ENCODE results near the gene LEKR1. TPM values are rescaled to one million over a fixed set of nuclear protein-coding genes. Genes with fewer than 3 reads are reported as not detected.

Gene LEKR1
- total RNA-seq, 2 experiments from 2014 or later = 0.40 to 1.1 TPM

DNA sequence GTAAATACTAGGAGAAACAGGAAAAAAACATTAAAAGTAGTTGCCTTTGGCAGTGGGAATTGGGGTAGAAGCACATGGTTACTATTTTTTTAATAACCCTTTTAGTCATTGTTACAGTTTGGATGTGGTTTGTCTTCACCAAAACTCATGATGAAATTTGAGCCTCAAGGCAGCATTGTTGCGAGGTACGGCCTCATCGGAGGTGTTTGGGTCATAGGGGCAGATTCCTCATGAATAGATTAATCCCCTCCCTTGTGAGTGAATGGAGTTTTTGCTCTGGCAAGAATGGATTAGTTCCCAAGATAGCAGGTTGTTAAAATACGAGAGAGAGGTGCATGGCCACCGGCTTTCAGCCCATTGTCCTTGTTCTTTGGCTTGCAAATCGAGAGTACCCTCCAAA is 92.6 kb downstream of the LEKR1 start:
- no peak overlapping the region for H3K4me3 Mint-ChIP-seq
- intact Hi-C loops (cut with micrococcal nuclease) = no loop called here
- H3K27me3 Mint-ChIP-seq = no peaks in the 10 kb centered on the region
- peaks cover 3% of the 10 kb centered on the region for H3K36me3 Mint-ChIP-seq (ENCODE audit: low read depth)
- TF ChIP-seq, protein P1, sequence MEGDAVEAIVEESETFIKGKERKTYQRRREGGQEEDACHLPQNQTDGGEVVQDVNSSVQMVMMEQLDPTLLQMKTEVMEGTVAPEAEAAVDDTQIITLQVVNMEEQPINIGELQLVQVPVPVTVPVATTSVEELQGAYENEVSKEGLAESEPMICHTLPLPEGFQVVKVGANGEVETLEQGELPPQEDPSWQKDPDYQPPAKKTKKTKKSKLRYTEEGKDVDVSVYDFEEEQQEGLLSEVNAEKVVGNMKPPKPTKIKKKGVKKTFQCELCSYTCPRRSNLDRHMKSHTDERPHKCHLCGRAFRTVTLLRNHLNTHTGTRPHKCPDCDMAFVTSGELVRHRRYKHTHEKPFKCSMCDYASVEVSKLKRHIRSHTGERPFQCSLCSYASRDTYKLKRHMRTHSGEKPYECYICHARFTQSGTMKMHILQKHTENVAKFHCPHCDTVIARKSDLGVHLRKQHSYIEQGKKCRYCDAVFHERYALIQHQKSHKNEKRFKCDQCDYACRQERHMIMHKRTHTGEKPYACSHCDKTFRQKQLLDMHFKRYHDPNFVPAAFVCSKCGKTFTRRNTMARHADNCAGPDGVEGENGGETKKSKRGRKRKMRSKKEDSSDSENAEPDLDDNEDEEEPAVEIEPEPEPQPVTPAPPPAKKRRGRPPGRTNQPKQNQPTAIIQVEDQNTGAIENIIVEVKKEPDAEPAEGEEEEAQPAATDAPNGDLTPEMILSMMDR (IDR thresholded peaks at IDR 0.05) = no peak
- CTCF ChIA-PET = interaction anchor here (1.0 kb wide), 1 partner anchor 33 kb away, joined by 3 read pairs; no protein-coding TSS in a partner anchor
- no peak for ATAC-seq
- DNase-seq = no peak
- H3K4me1 Mint-ChIP-seq (ENCODE audit: low read depth) = no peaks in the 10 kb centered on the region
- no peak overlapping the region for H3K27ac Mint-ChIP-seq
- peaks cover 5% of the 10 kb centered on the region for H3K9me3 Mint-ChIP-seq
- POLR2A ChIA-PET = no interaction called here

DNA sequence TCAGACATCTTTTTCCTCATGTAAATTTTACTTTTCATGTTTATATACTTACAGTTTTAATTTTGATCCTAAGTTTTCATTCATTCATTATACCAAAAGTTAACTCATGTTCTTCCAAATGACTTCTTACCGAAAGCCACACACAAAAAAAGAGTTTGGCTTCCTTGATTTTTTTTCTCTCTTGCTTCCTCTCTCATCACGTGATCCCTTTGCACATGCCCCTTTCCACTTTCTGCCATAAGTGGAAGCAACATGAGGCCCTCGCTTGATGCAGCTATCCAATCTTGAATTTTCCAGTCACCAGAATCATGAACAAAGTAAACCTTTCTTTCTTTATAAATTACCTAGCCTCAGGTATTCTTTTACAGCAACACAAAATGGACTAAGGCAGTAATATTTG is 93.7 kb downstream of the LEKR1 start:
- CTCF ChIA-PET = no interaction called here
- no peaks in the 10 kb centered on the region for H3K4me1 Mint-ChIP-seq (ENCODE audit: low read depth)
- no peak overlapping the region for H3K4me3 Mint-ChIP-seq
- ATAC-seq (no peak), DNase-seq (no peak)
- TF ChIP-seq, protein P1 (IDR thresholded peaks at IDR 0.05) = no peak
- peaks cover 5% of the 10 kb centered on the region for H3K9me3 Mint-ChIP-seq
- POLR2A ChIA-PET = no interaction called here
- H3K27ac Mint-ChIP-seq = no peak overlapping the region
- intact Hi-C loops (cut with micrococcal nuclease) = no loop called here
- peaks cover 3% of the 10 kb centered on the region for H3K36me3 Mint-ChIP-seq (ENCODE audit: low read depth)
- no peaks in the 10 kb centered on the region for H3K27me3 Mint-ChIP-seq

DNA sequence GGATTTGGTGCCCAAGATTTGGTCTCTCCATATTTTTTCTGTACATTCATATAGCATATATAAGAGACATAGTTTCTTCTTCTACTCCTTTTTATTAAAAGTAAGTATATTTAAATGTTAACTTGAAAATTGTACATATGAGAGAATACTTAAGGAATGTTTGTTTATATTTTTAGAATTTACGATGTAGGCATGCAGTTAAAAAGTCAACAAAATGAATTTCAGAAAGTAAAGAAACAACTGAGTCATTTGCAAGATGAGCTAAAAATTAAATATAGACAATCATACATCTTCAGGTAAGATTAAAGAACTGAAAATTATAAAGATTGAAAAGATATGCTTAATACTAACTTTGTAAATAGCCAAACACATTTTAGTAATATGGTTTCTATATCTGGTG is 94.2 kb downstream of the LEKR1 start:
- H3K4me3 Mint-ChIP-seq = no peak overlapping the region
- POLR2A ChIA-PET = no interaction called here
- H3K27ac Mint-ChIP-seq = no peak overlapping the region
- peaks cover 2% of the 10 kb centered on the region for H3K36me3 Mint-ChIP-seq (ENCODE audit: low read depth)
- ATAC-seq = no peak
- no peak for DNase-seq
- peaks cover 2% of the 10 kb centered on the region for H3K9me3 Mint-ChIP-seq
- intact Hi-C loops (cut with micrococcal nuclease) = no loop called here
- no peaks in the 10 kb centered on the region for H3K4me1 Mint-ChIP-seq (ENCODE audit: low read depth)
- TF ChIP-seq, protein P1 (IDR thresholded peaks at IDR 0.05) = no peak
- CTCF ChIA-PET = no interaction called here
- H3K27me3 Mint-ChIP-seq = no peaks in the 10 kb centered on the region

DNA sequence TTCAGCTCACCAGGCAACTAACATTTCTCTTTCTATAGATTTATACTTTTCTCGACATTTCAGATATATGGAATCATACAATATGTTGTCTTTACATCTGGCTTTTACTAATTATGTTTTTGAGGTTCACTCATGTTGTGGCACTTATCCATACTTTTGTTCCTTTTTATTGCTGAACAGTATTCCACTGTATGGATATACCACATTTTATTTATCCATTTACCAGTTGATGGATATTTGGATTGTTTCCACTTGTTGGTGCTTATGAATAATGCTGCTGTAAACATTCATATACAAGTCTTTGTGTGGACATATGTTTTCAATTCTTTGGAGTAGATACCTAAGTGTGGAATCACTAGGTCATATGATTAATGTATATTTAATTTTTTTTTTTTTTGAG is 97.2 kb downstream of the LEKR1 start:
- DNase-seq = no peak
- no peak for ATAC-seq
- no peaks in the 10 kb centered on the region for H3K27me3 Mint-ChIP-seq
- ChIA-PET POLR2A (no interaction called here), CTCF (interaction anchor here (0.7 kb wide), 1 partner anchor 9 kb away, joined by 3 read pairs; no protein-coding TSS in a partner anchor)
- H3K4me3 Mint-ChIP-seq = no peak overlapping the region
- TF ChIP-seq, protein P1 (IDR thresholded peaks at IDR 0.05) = no peak
- no peak overlapping the region for H3K27ac Mint-ChIP-seq
- intact Hi-C loops (cut with micrococcal nuclease) = no loop called here
- H3K9me3 Mint-ChIP-seq = peaks cover 3% of the 10 kb centered on the region
- H3K4me1 Mint-ChIP-seq (ENCODE audit: low read depth) = no peaks in the 10 kb centered on the region
- H3K36me3 Mint-ChIP-seq (ENCODE audit: low read depth) = no peaks in the 10 kb centered on the region

DNA sequence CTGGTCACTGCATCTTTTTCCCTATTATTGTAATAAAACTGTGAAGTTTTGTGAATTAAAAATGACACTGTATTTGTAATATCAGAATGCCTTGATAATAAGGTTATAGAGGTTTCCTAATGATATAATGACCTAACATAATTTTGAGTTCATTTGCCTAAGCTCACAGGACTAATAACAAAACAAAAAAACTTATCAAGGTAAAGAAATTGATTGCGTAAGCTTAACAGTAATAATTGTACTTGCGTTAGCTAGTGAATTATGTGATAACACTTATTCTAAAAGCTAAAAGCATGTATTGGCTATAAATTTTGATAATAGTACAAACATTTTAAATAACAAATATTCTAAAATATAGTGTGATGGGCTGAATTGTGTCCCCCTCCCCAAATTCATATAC is 112.6 kb downstream of the LEKR1 start:
- POLR2A ChIA-PET = no interaction called here

More for the DNA sequence above, 112.6 kb downstream of the LEKR1 start:
- ATAC-seq (no peak), DNase-seq (no peak)
- TF ChIP-seq, protein P1 (IDR thresholded peaks at IDR 0.05) = no peak
- intact Hi-C loops (cut with micrococcal nuclease) = no loop called here
- H3K9me3 Mint-ChIP-seq = no peaks in the 10 kb centered on the region
- H3K36me3 Mint-ChIP-seq (ENCODE audit: low read depth) = no peaks in the 10 kb centered on the region
- no peaks in the 10 kb centered on the region for H3K4me1 Mint-ChIP-seq (ENCODE audit: low read depth)
- no peak overlapping the region for H3K27ac Mint-ChIP-seq
- CTCF ChIA-PET = no interaction called here
- H3K27me3 Mint-ChIP-seq = peaks cover 12% of the 10 kb centered on the region
- H3K4me3 Mint-ChIP-seq = no peak overlapping the region
